Esophagus muscularis mucosa (tissue), 4 donors: ENCODE data around the gene CLCNKA. TPM values are rescaled to one million over a fixed set of nuclear protein-coding genes. Genes with fewer than 3 reads are reported as not detected.
"Not testable (repeated sequence)": the region's sequence is repeated elsewhere in the genome, so short reads cannot be mapped to it uniquely, and the experiment has no call there.

Source experiments
- DNase-seq: peaks from one replicate; pipeline ENCODE4 v3.0.0-alpha.2; 2017; ENCODE audit errors: extremely low spot score
- H3K27ac ChIP-seq, 4 donors: fragments of 200-600 bp; sonication (generic); replicated peaks in 1 of 4; 1 replicate in 3 of 4; 2 replicates in 1 of 4; pipeline ENCODE4 v1.5.1; 2016 to 2019; ENCODE audit warnings: mild to moderate bottlenecking in 1 of 4
- H3K27me3 ChIP-seq, 4 donors: fragments of 200-600 bp; sonication (generic); one replicate each; pipeline versions ENCODE4 v1.5.1 to v1.6.0; 2016 to 2019
- H3K36me3 ChIP-seq, 4 donors: fragments of 200-600 bp; sonication (generic); one replicate each; pipeline ENCODE4 v1.5.1; 2016 to 2019
- H3K4me1 ChIP-seq, 4 donors: fragments of 200-600 bp; sonication (generic); one replicate each; pipeline ENCODE4 v1.5.1; 2016 to 2019
- H3K4me3 ChIP-seq, 4 donors: fragments of 200-600 bp; sonication (generic); 1 replicate in 2 of 4; 2 replicates in 2 of 4; pipeline ENCODE4 v1.5.1; 2016 to 2019; ENCODE audit warnings: mild to moderate bottlenecking in 4 of 4, moderate library complexity in 1 of 4
- H3K9me3 ChIP-seq, 4 donors: fragments of 200-600 bp; sonication (generic); 1 replicate in 3 of 4; 2 replicates in 1 of 4; pipeline ENCODE4 v1.5.1; 2016 to 2019
- EP300 ChIP-seq: sonication (generic); formaldehyde crosslinking; IDR thresholded peaks from one replicate; pipeline ENCODE4 v1.6.1; 2017; ENCODE audit warnings: antibody characterized with exemption
- POLR2A ChIP-seq: fragments of 450-650 bp; IDR thresholded peaks from one replicate; pipeline ENCODE4 v1.6.1; 2017; ENCODE audit warnings: antibody characterized with exemption, moderate library complexity, mild to moderate bottlenecking, low read depth
- POLR2AphosphoS5 ChIP-seq, 2 donors: sonication (generic); formaldehyde crosslinking; IDR thresholded peaks; one replicate each; pipeline ENCODE4 v1.6.1; 2017; ENCODE audit warnings: antibody characterized with exemption in 2 of 2
- WGBS: methylation state at CpG from one replicate; pipeline ENCODE4 v1.1.5; 2018; 5-methylcytosine and 5-hydroxymethylcytosine counted together
- intact Hi-C: fragments of 100-400 bp; cut with DNase I; formaldehyde crosslinking; loops from one replicate; pipeline ENCODE4 v1.15.1; 2023
- total RNA-seq, 4 donors: library from RNA; depleted of rRNA; stranded (reverse); fragments of >200 nt; gene quantifications; one replicate each; pipeline versions ENCODE4 v1.1.0 to v1.2.1, GENCODE V29; 2016
- TF ChIP-seq, protein P1 (sequence below), 3 experiments: fragments of 200-600 bp in 2 of 3; fragments of 450-650 bp in 1 of 3; sonication (generic) in 2 of 3; IDR thresholded peaks; one replicate each; pipeline ENCODE4 v1.5.1; 2017 to 2019; ENCODE audit warnings: antibody characterized with exemption in 3 of 3, mild to moderate bottlenecking in 2 of 3, moderate library complexity in 1 of 3

Gene CLCNKA
- total RNA-seq, 4 donors from 2014 or later, result 0.17 to 0.42 (median 0.33) TPM; not detected in 1

GRCh38 chr1:15975805-15976680 is 45.8 kb upstream of the CLCNKA start, which contains the start of gene ZBTB17:
ZBTB17 (minus strand) TSS chr1:15976101; CDS start chr1:15948495, 27,606 bp downstream.
- no peak for TF ChIP-seq EP300
- TF ChIP-seq POLR2AphosphoS5 (IDR thresholded peaks at IDR 0.05), result peak; percentile 89 to 94
- TF ChIP-seq, protein P1, sequence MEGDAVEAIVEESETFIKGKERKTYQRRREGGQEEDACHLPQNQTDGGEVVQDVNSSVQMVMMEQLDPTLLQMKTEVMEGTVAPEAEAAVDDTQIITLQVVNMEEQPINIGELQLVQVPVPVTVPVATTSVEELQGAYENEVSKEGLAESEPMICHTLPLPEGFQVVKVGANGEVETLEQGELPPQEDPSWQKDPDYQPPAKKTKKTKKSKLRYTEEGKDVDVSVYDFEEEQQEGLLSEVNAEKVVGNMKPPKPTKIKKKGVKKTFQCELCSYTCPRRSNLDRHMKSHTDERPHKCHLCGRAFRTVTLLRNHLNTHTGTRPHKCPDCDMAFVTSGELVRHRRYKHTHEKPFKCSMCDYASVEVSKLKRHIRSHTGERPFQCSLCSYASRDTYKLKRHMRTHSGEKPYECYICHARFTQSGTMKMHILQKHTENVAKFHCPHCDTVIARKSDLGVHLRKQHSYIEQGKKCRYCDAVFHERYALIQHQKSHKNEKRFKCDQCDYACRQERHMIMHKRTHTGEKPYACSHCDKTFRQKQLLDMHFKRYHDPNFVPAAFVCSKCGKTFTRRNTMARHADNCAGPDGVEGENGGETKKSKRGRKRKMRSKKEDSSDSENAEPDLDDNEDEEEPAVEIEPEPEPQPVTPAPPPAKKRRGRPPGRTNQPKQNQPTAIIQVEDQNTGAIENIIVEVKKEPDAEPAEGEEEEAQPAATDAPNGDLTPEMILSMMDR (IDR thresholded peaks at IDR 0.05), result no peak
- TF ChIP-seq POLR2A, result peak; percentile 79
- Histone ChIP-seq H3K27me3 (no peaks in the 10 kb centered on the region), H3K27ac (peak within 1 kb of the TSS; percentile 80 to 89 (median 86)), H3K9me3 (no peaks in the 10 kb centered on the region), H3K4me1 (peaks cover 10 to 32% (median 30%) of the 10 kb centered on the region in 4 donors), H3K4me3 (peak within 1 kb of the TSS; percentile 75 to 98 (median 84)), H3K36me3 (peaks cover 0 to 19% (median 16%) of the 10 kb centered on the region in 4 donors)
- intact Hi-C loops, result loop anchor here (5.0 kb wide), 1 partner anchor 139 kb away; no protein-coding TSS in a partner anchor
- peak; percentile 98 for DNase-seq
- 20% methylated on average over 19 of the region's 47 CpGs for WGBS

- not testable (repeated sequence) for DNase-seq, H3K4me3 ChIP-seq, H3K9me3 ChIP-seq, H3K27ac ChIP-seq, H3K27me3 ChIP-seq, H3K36me3 ChIP-seq
- 97% methylated on average over 4 of the region's 4 CpGs for WGBS
- intact Hi-C loops, result loop anchor here (5.0 kb wide), 1 partner anchor 141 kb away; no protein-coding TSS in a partner anchor
- peaks cover 10 to 32% (median 28%) of the 10 kb centered on the region in 4 donors for H3K4me1 ChIP-seq
These were observed 43.9 kb upstream of the CLCNKA start for GRCh38 chr1:15977947-15978346.

DNA sequence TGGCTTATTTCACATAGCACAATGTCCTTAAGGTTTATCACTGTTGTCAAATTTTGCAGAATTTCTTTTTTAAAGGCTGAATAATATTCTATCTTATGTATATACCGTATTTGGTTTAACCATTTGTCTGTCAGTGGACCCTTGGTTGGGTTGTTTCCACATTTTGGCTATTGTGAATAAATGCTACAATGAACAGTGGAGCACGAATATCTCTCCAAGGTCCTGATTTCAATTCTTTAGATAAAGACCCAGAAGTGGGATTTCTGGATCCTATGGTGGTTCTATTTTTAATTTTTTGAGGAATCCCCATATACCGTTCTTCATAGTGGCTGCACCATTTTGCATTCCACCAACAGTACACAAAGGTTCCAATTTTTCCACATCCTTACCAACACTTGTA is 40.2 kb upstream of the CLCNKA start:
- no peaks in the 10 kb centered on the region for H3K36me3 ChIP-seq
- H3K27ac ChIP-seq, result no peak overlapping the region
- H3K27me3 ChIP-seq, result no peaks in the 10 kb centered on the region
- H3K4me3 ChIP-seq, result no peak overlapping the region
- intact Hi-C loops, result no loop called here
- DNase-seq, result no peak
- no peak for TF ChIP-seq EP300
- TF ChIP-seq POLR2A, result no peak
- TF ChIP-seq, protein P1 (IDR thresholded peaks at IDR 0.05), result no peak
- no peak for TF ChIP-seq POLR2AphosphoS5 (IDR thresholded peaks at IDR 0.05)
- H3K9me3 ChIP-seq, result no peaks in the 10 kb centered on the region
- WGBS, result 88% methylated on average over 3 of the region's 3 CpGs
- H3K4me1 ChIP-seq, result peaks cover 0 to under 1% (median 0%) of the 10 kb centered on the region in 4 donors

DNA sequence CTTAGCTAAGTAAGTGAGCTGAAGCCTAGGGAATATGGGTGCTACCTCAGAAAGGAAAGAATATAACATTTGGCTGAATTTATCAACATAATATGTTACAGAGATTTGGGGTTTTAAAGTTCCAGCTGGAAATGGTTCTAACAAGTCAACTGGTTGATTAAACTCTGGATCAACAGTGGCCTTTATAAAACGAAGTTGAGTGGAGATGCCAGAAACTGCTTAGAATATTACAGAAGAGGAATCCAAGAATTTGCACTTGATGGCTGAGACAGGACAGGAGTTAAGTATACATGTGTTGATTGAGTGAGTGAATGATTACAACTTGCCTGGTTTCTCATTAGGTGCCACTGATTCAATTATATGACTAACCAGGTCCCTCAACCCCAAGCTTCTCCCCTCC is 38.6 kb upstream of the CLCNKA start:
- no peak for TF ChIP-seq POLR2AphosphoS5 (IDR thresholded peaks at IDR 0.05)
- TF ChIP-seq EP300, result no peak
- TF ChIP-seq, protein P1 (IDR thresholded peaks at IDR 0.05), result no peak
- TF ChIP-seq POLR2A, result no peak
- intact Hi-C loops, result no loop called here
- Histone ChIP-seq H3K27ac (no peak overlapping the region), H3K9me3 (no peaks in the 10 kb centered on the region), H3K27me3 (no peaks in the 10 kb centered on the region), H3K4me1 (no peaks in the 10 kb centered on the region), H3K4me3 (no peak overlapping the region), H3K36me3 (no peaks in the 10 kb centered on the region)
- no peak for DNase-seq
- WGBS, result 24% methylated on average over 1 of the region's 1 CpG

- TF ChIP-seq EP300, result no peak
- TF ChIP-seq POLR2A, result no peak
- TF ChIP-seq POLR2AphosphoS5 (IDR thresholded peaks at IDR 0.05), result no peak
- TF ChIP-seq, protein P1 (IDR thresholded peaks at IDR 0.05), result no peak
These were observed 36.1 kb upstream of the CLCNKA start for GRCh38 chr1:15985611-15986297.

More at GRCh38 chr1:15985611-15986297, 36.1 kb upstream of the CLCNKA start:
- WGBS, result 61% methylated on average over 5 of the region's 5 CpGs
- no peak for DNase-seq
- Histone ChIP-seq H3K27ac (no peak overlapping the region), H3K4me3 (no peak overlapping the region), H3K4me1 (peaks cover 0 to 10% (median 7%) of the 10 kb centered on the region in 4 donors), H3K27me3 (no peaks in the 10 kb centered on the region), H3K9me3 (no peaks in the 10 kb centered on the region), H3K36me3 (no peaks in the 10 kb centered on the region)
- intact Hi-C loops, result no loop called here
